GM19043 (cell line): ENCODE data around the gene ATP13A3.

Experiments used
- ATAC-seq: cut with Tn5 transposase; IDR thresholded peaks from one replicate; pipeline ENCODE4 v1.9.1; 2021; ENCODE audit warnings: low read depth; ENCODE audit not compliant: unreplicated experiment

ATP13A3 gene

DNA sequence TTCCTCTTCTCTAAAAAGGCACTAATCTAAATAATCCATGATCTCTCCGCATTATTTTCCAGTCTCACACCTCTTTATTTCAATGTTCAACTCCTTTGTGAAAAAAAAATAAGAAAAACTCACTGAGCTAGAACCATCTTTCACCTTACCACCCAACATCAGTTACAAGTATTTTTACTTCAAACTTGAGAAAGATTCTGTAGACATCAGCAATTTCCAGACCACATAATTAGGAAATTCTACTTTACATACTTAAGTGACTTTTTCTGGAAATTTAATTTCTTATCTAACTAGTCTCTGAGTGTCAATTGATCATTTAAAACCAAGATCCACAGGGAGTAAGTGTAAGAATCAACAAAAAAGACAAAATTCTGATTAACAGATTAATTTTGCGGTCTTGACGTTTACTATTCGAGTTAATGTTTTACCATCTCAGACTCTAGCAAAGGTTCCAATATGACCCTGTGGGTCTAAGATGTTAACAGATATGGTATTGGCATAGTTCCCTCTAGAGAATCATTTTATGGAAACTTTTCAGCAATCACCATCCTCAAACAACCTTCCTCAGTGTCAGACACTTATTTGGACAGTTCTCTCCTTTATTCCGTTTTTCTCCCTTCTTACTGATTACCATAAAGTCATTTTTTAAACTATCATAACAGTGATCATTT lies 5.1 kb downstream of the ATP13A3 start:
- ATAC-seq: no peak

DNA sequence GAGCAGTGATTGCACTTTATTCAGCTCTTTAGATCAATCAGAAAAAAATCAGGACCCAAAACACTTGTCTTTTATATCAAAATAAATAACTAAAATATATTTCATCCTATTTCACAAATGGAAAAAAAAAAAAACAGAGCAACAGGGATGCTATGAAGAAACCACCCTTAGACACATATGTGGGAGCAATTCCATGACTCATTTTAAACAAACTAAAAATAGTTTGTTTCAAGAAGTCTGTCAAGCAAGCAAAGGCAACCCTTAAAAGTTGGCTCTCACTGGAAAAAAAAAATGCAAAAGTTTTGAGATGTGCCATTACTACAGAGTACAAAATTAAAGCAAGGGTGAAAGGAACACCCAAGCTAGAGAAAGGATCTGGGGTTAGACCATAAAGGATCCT lies 5.7 kb downstream of the ATP13A3 start:
- ATAC-seq: no peak

DNA sequence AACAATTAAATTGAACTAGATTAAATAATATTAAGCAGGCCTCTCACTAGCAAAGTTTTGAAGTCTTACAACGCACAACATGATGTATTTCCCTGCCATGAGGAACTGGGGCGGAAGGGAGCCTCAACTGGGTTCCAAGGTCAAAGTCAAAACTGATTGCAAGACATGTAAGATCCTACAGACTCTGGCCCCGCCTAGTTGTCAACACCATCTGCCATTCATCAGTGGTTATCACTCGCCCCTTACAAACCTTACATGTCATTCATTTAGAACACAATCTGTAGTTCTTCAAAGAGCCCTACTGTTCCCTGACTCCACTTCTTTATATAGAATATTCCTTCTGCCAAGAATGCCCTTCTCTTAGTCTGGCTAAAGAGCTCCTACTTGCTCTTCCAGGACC lies 10.0 kb downstream of the ATP13A3 start:
- no peak for ATAC-seq

DNA sequence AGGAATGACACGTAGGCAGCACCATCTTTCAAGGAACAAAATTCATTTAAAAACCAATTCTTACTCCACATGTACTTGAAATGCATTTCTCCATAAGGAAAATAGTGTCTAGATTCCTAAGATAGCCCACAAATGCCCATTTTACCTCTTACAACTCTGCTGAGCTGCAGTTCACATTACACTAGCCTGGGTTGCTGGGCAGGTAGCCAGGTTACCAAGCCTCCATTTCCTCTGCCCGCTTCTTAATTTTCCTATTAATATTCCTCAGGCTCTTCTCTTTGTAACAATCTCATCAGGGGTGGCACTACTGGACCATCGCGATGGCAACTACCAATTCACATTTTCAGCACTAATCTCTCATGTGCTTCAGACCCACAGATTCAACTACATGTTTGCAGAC lies 10.8 kb downstream of the ATP13A3 start:
- no peak for ATAC-seq

DNA sequence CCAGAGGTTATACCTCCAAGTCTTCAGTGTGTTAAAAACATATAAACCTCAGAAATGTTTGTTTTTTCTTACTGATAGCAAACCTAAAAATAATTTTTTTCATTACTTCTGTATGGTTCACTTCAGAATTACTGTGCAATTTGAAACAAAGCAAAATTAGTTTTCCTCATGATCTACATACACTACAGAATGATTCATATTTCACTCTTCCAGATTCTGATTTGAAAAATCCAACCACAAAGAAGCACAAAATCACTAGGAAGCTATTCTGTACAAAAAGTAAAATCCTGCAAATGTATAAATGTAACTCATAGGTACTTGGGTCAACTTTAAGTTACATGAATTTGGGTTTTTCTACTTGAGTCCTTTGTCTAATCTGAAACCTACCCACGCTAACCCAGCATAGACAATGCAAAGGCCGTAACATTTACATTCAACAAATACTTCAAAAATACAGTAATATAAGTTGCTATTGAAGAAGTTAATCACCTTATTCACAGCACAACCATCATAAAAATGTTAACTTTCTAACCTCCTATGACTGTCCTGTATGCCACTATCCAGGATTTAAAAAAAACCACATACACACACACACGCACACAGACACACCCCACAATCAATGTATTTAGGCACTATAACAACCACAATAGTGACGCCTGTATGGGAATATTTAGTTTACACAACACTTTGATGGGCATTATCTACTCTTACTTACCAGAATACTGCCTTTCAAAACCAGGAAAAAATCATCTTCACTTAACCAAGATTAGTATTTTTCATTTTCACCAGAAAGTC lies 11.5 kb downstream of the ATP13A3 start:
- ATAC-seq: no peak

DNA sequence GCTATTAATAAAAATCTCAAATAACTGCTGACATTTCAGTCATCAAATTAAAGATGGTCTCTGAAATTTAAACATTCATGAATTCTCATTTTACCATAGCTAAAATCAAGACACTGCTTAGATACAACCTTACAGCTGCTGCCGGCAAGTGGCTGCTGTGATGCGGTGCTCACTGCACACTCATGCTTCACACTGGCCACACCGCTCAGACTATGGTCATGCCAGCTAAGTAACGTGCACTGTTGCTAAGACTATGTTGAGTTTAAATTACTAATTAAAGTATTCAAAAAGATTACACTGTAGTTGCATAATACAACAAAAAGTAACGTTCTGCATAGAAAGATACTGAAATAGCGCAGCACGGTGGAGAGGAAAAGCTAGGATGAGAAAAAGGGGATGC lies 12.1 kb downstream of the ATP13A3 start:
- ATAC-seq: no peak

DNA sequence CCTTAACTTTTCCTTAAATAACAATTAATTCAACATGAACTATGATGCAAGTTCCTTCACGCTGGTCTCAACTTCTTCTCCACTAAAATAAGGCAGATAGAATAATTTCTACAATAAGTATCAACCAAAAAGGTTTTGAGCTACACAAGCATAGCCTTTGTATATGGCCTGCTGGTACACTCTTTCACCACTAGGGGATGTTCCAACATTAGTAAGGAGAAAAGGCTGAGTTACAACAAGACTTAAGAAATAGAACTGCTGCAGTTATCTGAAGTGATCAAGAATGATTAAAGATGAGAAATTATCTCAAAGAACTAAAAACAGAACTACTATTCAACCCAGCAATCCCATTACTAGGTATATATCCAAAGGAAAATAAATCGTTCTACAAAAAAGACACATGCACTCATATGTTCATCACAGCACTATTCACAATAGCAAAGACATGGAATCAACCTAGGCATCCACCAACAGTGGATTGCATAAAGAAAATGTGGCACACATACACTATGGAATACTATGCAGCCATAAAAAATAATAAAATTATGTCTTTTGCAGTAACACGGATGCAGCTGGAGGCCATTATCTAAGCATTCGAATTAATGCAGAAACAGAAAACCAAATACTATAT lies 14.4 kb downstream of the ATP13A3 start:
- ATAC-seq: peak; percentile 74

DNA sequence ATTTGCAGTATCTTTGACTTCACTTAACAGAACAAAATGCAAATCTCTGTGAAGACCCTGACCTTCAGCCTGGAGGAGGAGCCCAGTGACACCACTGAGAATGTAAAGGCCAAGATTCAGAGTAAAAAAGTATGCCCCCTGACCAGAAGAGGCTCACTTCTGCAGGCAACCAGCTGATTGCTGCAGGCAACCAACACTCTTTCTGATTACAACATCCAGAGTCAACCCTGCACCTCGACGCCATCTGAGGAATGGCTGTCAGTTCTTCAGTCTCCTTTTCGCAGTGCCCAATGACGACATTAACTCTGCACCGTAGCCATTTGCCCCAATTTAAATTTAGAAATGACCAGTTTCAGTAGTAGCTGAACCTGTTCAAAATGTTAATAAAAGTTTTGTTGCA lies 14.9 kb downstream of the ATP13A3 start:
- no peak for ATAC-seq

DNA sequence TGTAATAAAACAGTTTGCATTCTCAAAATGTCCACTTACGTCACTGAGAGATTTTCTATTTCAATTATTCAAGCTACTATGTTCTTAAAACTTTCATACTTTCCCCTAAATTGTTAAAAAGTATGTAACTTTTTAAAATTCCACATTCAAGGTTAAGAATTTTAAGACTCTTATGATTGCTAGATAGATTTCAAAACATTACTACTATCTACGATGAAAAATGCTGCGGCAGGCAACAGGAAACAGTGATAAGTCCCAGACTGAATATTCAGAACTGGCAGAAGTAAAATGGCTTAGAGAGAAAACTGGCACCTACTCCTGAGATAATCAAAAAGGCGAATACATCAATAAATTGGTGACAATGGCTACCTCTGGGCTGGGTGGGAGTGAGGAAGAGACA lies 16.2 kb downstream of the ATP13A3 start:
- ATAC-seq: no peak

DNA sequence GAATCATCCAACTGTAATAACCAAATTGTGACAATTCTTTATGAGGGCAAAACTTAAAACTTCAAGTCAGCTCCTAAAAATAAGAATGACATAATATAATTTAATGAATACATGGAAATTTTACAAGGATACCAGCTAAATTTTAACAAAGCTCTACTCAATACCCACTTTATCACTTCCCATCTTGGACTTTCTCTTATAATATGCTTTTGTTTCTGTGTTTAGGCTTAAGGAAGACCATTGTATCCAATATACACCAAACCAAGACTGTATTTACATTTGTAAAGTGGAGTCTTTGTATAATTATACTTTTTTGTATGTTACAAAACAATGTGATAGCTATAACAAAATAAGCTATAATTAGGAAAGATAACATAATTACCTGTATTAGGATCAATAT lies 16.8 kb downstream of the ATP13A3 start:
- no peak for ATAC-seq

DNA sequence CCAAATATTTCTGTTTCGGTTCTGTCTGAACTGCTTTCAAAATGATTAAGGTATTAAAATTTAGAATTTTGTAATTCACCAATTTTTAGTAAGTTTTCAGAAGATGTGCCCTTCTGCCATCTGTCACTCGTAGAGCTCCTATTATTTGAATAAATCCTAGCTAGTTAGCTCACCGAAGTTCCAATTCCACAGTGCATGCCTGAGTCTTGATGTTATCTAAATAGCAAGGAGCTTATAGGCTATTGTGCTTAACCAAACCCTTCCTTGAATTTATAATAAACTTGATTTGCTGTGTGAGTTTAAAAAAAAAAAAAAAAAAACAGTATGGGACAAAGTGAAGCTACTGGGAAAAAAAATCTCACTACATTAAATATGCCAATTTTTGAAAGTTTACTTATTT lies 18.7 kb downstream of the ATP13A3 start:
- ATAC-seq: no peak

DNA sequence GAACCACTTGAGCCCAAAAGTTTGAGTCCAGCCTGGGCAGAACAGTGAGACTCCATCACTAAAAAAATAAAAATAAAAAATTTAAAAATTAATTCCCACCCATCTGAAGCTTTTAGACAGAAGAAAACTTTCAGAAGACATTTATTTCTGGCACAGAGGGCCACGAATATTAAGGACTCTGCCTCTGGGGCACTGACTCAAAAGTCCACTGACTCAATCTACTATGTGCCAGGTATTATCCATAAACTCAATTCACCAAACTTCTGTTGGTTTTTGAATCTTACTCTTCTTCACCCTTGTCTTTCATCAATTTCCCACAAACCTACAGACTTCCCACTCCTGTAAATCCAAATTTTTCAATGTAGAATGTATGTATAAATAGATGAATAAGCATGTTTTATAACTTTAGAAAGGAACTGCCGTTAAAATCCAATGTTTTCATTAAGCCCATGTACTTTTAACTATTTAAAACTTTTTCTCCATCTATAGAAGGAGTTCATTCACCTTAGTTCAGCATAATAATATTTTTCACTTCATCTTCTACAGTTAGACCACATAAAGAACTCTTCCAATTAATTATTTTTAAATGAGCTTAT lies 19.9 kb downstream of the ATP13A3 start:
- no peak for ATAC-seq

DNA sequence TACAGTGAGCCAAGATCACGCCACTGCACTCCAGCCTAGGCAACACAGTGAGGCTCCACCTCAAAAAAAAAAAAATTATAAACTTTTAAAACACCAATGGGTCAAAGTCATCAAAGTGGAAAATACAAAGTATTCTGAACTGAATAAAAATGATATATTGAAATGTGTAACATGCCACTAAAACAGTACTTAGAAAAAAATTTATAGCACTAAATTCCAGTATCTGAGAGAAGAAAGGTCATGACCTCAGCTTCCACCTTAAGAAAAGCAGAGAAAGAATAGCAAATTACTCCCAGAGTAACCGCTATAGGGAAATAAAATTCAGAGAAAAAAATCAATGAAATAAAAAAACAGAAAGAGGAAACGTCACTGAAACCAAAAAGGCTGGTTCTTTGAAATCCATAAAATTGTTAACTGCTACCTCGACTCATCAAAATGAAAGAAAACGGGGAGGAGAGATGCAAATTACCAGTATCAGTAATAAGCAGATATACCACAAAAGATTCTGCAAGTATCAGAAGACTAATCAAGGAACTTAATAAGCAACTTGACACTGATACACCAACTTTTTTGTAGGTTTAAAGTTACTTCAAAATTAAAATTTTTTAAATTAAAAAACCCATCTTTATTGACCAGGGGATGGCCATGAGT lies 20.8 kb downstream of the ATP13A3 start:
- no peak for ATAC-seq

DNA sequence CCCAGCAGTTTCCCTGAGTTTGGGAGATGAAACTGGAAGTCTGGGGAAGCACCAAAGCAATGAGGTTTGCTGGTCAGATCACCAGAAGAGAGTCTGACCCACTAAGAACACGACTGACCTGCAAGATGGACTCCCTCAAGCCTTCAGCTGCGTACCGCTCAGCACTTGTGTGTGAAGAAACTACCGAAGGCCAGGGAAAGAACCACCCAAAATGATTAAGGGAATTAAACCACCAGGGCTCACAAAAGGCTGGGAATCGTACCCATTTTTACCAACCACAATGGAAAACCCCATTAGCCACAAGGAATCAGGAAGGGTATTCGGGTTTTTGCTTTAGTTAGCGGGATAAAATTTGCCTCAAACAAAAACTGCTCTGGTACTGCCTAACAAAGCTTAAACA lies 21.6 kb downstream of the ATP13A3 start:
- ATAC-seq: no peak

DNA sequence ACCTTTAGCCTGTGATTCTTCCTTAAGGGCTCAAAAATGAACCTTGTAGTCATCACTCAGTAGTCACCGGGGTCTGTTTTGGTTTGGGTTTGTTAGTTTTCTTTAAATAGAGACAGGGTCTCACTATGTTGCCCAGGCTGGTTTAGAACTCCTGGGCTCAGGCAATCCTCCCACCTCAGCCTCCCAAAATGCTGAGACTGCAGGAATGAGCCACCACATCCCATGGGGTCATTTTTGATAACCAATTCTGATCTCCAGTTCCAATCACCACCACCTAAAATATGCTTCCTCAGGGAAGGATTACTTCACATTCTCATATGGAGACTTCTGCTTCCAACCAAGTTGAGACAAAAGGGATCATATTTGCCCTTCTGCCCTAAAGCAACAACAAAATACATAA lies 22.1 kb downstream of the ATP13A3 start:
- ATAC-seq: no peak

DNA sequence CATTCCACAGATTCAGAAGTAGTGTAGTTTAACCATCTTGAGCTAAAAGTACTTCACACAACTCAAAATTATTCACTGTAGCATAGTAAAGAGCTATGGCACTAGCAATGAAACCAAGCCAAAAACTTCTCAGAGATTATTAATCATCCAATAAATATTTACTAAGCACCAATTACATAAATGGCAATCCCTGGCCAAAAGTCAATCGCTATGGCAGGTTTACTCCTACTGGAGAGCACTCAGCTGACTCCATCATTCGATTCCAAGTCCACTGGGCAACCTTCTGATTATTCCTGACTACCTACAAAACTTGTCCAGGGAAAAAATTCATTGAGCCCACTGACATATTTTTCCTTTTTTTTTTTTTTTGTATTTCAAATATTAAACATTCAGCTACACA lies 23.9 kb downstream of the ATP13A3 start:
- no peak for ATAC-seq

DNA sequence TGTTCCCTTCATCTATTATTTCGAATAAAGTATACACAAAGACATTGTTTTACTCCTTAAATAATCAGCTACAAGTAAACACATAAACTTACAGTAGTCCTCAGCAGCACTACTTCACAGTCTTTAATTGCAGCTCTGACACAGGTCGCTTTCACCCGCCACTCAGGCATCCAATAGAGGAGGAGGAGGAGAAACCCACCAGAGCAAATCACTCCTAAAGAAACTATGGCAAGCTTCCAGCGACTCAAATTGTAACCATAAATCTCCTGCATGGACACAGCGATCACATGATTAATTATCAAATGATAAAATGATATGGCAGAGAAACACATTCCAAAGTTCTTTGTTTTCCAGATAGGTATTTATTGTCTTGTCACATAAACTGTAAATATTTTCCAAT lies 26.2 kb downstream of the ATP13A3 start:
- ATAC-seq: no peak

DNA sequence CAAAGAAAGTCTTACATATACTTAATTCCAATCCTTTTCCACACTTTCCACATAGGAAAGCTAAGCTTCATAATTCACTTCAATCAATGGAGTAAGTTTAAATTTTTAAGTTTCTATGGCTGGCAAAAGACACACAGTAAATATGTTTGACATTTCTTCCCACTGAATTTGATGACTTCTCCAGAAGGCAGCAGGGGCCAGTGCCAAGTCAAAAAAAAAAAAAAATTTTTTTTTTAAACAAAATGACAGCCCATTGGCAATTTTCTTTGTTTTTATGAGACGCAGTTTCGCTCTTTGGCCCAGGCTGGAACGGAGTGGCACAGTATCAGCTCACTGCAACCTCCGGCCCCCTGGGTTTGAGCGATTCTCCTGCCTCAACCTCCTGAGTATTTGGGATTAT lies 28.7 kb downstream of the ATP13A3 start:
- no peak for ATAC-seq

DNA sequence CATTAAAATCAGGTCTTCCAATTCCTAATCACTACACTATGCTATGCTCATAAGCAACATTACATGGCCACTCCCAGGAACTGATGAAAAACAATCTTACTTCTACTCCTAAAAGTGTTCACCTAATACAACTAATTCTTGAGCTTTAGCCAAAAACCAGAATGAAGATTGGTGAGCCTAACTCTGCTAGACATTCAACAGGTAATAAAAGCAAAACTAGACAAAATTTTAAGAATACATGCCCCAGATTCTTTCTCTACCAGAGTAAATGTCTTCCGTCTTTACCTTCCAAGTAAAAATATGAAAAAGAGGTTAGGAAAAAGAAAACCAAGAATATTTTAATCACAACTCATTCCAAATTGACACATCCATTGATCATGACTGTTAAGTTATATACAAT lies 31.3 kb downstream of the ATP13A3 start:
- ATAC-seq: no peak

DNA sequence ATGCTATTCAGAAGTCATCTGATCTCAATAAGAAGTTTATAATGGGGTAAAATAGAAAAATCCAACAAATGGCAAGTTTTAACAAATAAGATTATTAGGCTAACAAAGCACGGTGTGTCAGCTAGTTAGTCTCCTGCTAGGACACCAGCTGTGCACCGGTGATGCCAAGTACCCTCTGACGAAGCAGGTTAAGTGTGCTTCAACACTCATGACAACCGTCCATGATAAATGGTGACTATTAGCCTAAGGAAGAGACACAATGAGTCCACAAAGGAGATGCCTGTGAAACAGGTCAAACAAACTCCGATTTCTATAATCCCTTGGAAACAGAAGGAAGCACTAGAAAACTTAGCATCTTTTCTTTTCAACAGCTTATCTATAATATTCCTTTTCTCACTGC lies 36.5 kb downstream of the ATP13A3 start:
- ATAC-seq: no peak

DNA sequence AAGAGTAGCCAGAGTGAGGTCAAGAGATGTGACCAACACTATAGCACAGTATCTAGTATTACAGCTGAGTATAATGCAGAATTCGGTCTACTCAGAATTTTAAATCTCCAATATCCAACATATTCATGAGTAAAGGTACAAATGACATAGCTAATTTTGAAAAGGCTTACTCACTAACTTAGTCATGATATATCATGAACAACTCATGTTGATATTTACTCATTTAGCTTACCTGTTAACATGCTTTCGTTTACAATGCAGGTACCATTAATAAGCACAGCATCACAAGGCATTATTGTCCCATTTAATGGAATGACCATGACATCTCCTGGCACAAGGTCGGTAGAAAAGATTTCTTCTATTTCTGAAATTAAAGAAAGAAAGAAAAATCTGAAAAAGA lies 36.9 kb downstream of the ATP13A3 start:
- no peak for ATAC-seq
